ENCODE measurements around the gene KRT14. TPM values are rescaled to one million over a fixed set of nuclear protein-coding genes. Genes with fewer than 3 reads are reported as not detected.

KRT14 gene
- polyA plus RNA-seq, 3 donors, result not detected

GRCh38 chr17:41599680-41600079, 13.0 kb upstream of the KRT14 start:
- Histone ChIP-seq H3K27ac (ENCODE audit: low read depth in 1 of 2, low read length in 2 of 2) (no peak overlapping the region), H3K36me3 (replicated peaks in 1 of 2; ENCODE audit: control insufficient read depth in 1 of 2, insufficient read depth in 2 of 2, low read length in 2 of 2) (no peaks in the 10 kb centered on the region), H3K4me3 (replicated peaks in 1 of 3; ENCODE audit: low read depth in 2 of 3, low read length in 3 of 3) (no peak overlapping the region), H3K79me2 (ENCODE audit: insufficient read depth, low read length) (no peaks in the 10 kb centered on the region), H3K9ac (ENCODE audit: insufficient read depth, low read length, poor library complexity, severe bottlenecking) (no peak overlapping the region), H3K9me3 (replicated peaks in 1 of 2; ENCODE audit: control insufficient read depth in 1 of 2, insufficient read depth in 1 of 2, low read length in 2 of 2) (no peaks in the 10 kb centered on the region), H3K4me2 (replicated peaks; ENCODE audit: extremely low read depth, low read length, poor library complexity, severe bottlenecking) (no peak overlapping the region), H3K27me3 (ENCODE audit: control insufficient read depth in 2 of 2, insufficient read depth in 2 of 2, low read length in 2 of 2) (no peaks in the 10 kb centered on the region), H3K4me1 (ENCODE audit: control insufficient read depth in 1 of 2, insufficient read depth in 2 of 2, low read length in 2 of 2) (no peaks in the 10 kb centered on the region), H4K20me1 (ENCODE audit: insufficient read depth, low read length) (no peaks in the 10 kb centered on the region), H2AFZ (ENCODE audit: insufficient read depth, low read depth, low read length, poor library complexity, severe bottlenecking) (no peak overlapping the region)
- H3K4me1 Mint-ChIP-seq, result no peaks in the 10 kb centered on the region
- peaks cover 2 to 8% (median 4%) of the 10 kb centered on the region in 3 donors for H3K27me3 Mint-ChIP-seq (ENCODE audit: low read depth in 3 of 3)
- peaks cover 0 to 6% (median 0%) of the 10 kb centered on the region in 7 donors for H3K9me3 Mint-ChIP-seq
- intact Hi-C loops (cut with micrococcal nuclease), result no loop called here
- TF ChIP-seq CTCF (IDR thresholded peaks at IDR 0.05), result no peak
- no peak overlapping the region for H3K4me3 Mint-ChIP-seq
- WGBS (ENCODE audit: insufficient coverage), result no CpG with 5 or more reads among the region's 1 CpG
- H3K36me3 Mint-ChIP-seq, result no peaks in the 10 kb centered on the region
- no peak for DNase-seq
- no peak overlapping the region for H3K27ac Mint-ChIP-seq

DNA sequence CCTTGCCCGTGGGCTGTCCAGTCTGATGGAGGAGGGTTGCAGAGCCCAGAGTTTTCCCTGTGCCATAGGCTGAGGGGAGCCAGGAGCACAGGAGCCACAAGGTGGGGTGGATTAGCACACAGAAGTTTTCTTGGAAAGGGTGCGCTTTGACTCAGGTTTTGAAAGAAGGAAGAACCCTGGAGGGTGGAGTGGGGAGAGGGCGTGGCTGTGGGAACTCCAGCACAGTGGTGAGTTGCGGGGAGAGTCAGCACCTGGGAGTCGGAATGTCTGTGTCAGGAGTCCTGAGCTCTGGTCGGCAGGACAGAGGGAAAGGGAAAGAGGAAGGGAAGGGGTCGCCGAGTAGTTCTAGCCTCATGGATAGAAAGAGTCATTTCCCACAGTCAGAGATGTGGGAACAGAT, 8.9 kb upstream of the KRT14 start:
- Histone ChIP-seq H4K20me1 (ENCODE audit: insufficient read depth, low read length) (no peaks in the 10 kb centered on the region), H3K9me3 (replicated peaks in 1 of 2; ENCODE audit: control insufficient read depth in 1 of 2, insufficient read depth in 1 of 2, low read length in 2 of 2) (no peaks in the 10 kb centered on the region), H3K4me2 (replicated peaks; ENCODE audit: extremely low read depth, low read length, poor library complexity, severe bottlenecking) (no peak overlapping the region), H3K9ac (ENCODE audit: insufficient read depth, low read length, poor library complexity, severe bottlenecking) (no peak overlapping the region), H3K4me1 (ENCODE audit: control insufficient read depth in 1 of 2, insufficient read depth in 2 of 2, low read length in 2 of 2) (no peaks in the 10 kb centered on the region), H3K79me2 (ENCODE audit: insufficient read depth, low read length) (no peaks in the 10 kb centered on the region), H3K27me3 (ENCODE audit: control insufficient read depth in 2 of 2, insufficient read depth in 2 of 2, low read length in 2 of 2) (no peaks in the 10 kb centered on the region), H3K27ac (ENCODE audit: low read depth in 1 of 2, low read length in 2 of 2) (no peak overlapping the region), H3K4me3 (replicated peaks in 1 of 3; ENCODE audit: low read depth in 2 of 3, low read length in 3 of 3) (no peak overlapping the region), H2AFZ (ENCODE audit: insufficient read depth, low read depth, low read length, poor library complexity, severe bottlenecking) (no peak overlapping the region), H3K36me3 (replicated peaks in 1 of 2; ENCODE audit: control insufficient read depth in 1 of 2, insufficient read depth in 2 of 2, low read length in 2 of 2) (no peaks in the 10 kb centered on the region)
- TF ChIP-seq CTCF (IDR thresholded peaks at IDR 0.05), result no peak
- Mint-ChIP-seq H3K4me1 (no peaks in the 10 kb centered on the region), H3K9me3 (peaks cover 0 to 6% (median 0%) of the 10 kb centered on the region in 7 donors), H3K36me3 (no peaks in the 10 kb centered on the region), H3K27ac (no peak overlapping the region), H3K4me3 (no peak overlapping the region), H3K27me3 (ENCODE audit: low read depth in 3 of 3) (peaks cover 2 to 8% (median 7%) of the 10 kb centered on the region in 3 donors)
- intact Hi-C loops (cut with micrococcal nuclease), result no loop called here
- no peak for DNase-seq
- 87% methylated on average over 5 of the region's 8 CpGs for WGBS (ENCODE audit: insufficient coverage)
